ENCODE results near the gene METTL1.

DNA sequence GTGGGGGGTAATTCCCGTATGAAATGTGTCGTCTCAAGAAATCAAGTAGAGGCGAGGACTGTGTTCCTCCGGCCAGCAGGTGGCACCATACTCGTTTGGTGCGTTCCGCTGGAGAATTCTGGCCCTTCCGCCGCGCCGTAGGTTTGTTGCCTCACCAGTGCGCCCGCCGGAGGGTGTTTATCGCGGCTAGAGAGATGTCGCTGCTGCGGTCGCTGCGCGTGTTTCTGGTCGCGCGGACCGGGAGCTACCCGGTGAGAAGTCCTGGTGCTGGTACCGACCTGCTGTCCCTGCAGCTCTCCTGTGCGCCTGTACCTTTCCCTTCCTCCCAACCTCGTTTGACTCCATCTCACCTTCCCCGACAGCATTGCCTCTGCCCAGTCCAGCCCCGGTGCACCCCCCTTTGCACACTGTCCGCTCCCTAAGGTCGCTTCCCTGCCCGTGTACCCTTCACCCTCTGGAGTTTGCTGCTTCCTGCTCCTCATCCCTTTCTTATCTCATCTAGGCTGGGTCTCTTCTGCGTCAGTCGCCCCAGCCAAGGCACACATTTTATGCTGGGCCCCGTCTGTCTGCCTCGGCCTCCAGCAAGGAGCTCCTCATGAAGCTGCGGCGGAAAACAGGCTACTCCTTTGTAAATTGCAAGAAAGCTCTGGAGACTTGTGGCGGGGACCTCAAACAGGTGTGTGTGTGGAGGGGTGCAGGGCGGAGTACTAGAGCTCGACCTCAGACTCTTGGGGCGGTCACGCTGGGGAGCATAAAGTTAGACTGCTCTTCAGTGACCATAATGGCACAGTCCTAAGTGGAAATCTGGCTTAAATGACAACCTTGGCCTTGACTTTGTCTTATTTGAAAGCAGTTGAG, 10.9 kb upstream of the METTL1 start, which contains the start of gene TSFM:
- TF ChIP-seq, protein P1, sequence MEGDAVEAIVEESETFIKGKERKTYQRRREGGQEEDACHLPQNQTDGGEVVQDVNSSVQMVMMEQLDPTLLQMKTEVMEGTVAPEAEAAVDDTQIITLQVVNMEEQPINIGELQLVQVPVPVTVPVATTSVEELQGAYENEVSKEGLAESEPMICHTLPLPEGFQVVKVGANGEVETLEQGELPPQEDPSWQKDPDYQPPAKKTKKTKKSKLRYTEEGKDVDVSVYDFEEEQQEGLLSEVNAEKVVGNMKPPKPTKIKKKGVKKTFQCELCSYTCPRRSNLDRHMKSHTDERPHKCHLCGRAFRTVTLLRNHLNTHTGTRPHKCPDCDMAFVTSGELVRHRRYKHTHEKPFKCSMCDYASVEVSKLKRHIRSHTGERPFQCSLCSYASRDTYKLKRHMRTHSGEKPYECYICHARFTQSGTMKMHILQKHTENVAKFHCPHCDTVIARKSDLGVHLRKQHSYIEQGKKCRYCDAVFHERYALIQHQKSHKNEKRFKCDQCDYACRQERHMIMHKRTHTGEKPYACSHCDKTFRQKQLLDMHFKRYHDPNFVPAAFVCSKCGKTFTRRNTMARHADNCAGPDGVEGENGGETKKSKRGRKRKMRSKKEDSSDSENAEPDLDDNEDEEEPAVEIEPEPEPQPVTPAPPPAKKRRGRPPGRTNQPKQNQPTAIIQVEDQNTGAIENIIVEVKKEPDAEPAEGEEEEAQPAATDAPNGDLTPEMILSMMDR (IDR thresholded peaks at IDR 0.05): peak; percentile 94
- no peak for TF ChIP-seq EZH2 (IDR thresholded peaks at IDR 0.05; ENCODE audit: borderline replicate concordance, insufficient read depth, low read depth, low read length, poor library complexity, severe bottlenecking)
